ENCODE data around the gene BHLHA15.

DNA sequence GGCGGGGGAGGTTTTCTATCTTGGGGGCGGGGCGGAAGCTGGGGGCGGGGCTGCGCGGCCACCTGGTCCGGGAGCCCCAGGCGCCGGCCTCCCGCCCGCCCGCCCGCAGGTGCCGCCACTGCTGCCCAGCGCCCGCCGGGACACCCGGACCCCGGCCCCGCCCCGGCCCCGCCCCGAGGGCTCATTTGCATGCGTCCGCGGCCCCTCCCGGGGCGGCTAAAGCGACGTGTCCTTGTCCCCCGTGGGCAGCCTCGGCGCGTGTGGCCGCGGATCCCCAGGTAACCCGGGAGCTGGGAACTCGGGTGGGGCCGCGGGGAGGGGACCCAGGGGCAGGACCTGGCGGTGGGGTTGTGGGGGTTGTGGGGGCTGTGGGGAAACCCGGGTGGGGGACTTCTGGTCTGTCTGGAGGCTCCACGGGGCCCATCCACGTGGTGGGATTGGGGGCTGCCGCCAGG, at the start of gene BHLHA15:
- no peak for TF ChIP-seq POLR2A (IDR thresholded peaks at IDR 0.05; ENCODE audit: low read length)
- TF ChIP-seq GATA1 (IDR thresholded peaks at IDR 0.05; ENCODE audit: low read depth, low read length), result no peak
